Measurements from ENCODE around the gene KCNA3.

The KCNA3 gene

GRCh38 chr1:110645821-110646735, 28.7 kb downstream of the KCNA3 start:
- DNase-seq: no peak
- in situ Hi-C loops (cut with MboI; ENCODE audit: low pct_unique_long_range_greater_than_20kb, low sequenced_read_pairs): no loop called here

GRCh38 chr1:110645211-110645610, 29.5 kb downstream of the KCNA3 start:
- in situ Hi-C loops (cut with MboI; ENCODE audit: low pct_unique_long_range_greater_than_20kb, low sequenced_read_pairs): no loop called here
- DNase-seq: no peak

- in situ Hi-C loops (cut with MboI; ENCODE audit: low pct_unique_long_range_greater_than_20kb, low sequenced_read_pairs): no loop called here
- peak; percentile 37 for DNase-seq
Observed at GRCh38 chr1:110643879-110644472, 30.8 kb downstream of the KCNA3 start.

GRCh38 chr1:110639724-110640386, 34.9 kb downstream of the KCNA3 start:
- in situ Hi-C loops (cut with MboI; ENCODE audit: low pct_unique_long_range_greater_than_20kb, low sequenced_read_pairs): no loop called here

GRCh38 chr1:110638556-110638955, 36.2 kb downstream of the KCNA3 start:
- in situ Hi-C loops (cut with MboI; ENCODE audit: low pct_unique_long_range_greater_than_20kb, low sequenced_read_pairs): no loop called here
- DNase-seq: no peak

More at GRCh38 chr1:110639724-110640386, 34.9 kb downstream of the KCNA3 start:
- DNase-seq: no peak

GRCh38 chr1:110638058-110638457, 36.7 kb downstream of the KCNA3 start:
- DNase-seq: no peak
- in situ Hi-C loops (cut with MboI; ENCODE audit: low pct_unique_long_range_greater_than_20kb, low sequenced_read_pairs): no loop called here

- no peak for DNase-seq
- in situ Hi-C loops (cut with MboI; ENCODE audit: low pct_unique_long_range_greater_than_20kb, low sequenced_read_pairs): no loop called here
Observed at GRCh38 chr1:110637475-110637874, 37.3 kb downstream of the KCNA3 start.

- in situ Hi-C loops (cut with MboI; ENCODE audit: low pct_unique_long_range_greater_than_20kb, low sequenced_read_pairs): no loop called here
- no peak for DNase-seq
Observed at GRCh38 chr1:110636149-110636935, 38.4 kb downstream of the KCNA3 start.

- in situ Hi-C loops (cut with MboI; ENCODE audit: low pct_unique_long_range_greater_than_20kb, low sequenced_read_pairs): no loop called here
Observed at GRCh38 chr1:110635434-110635833, 39.3 kb downstream of the KCNA3 start.

GRCh38 chr1:110634455-110635311, 40.1 kb downstream of the KCNA3 start:
- in situ Hi-C loops (cut with MboI; ENCODE audit: low pct_unique_long_range_greater_than_20kb, low sequenced_read_pairs): no loop called here
- no peak for DNase-seq

More at GRCh38 chr1:110635434-110635833, 39.3 kb downstream of the KCNA3 start:
- no peak for DNase-seq

GRCh38 chr1:110634086-110634454, 40.7 kb downstream of the KCNA3 start:
- in situ Hi-C loops (cut with MboI; ENCODE audit: low pct_unique_long_range_greater_than_20kb, low sequenced_read_pairs): no loop called here
- no peak for DNase-seq

- in situ Hi-C loops (cut with MboI; ENCODE audit: low pct_unique_long_range_greater_than_20kb, low sequenced_read_pairs): no loop called here
- no peak for DNase-seq
Observed at GRCh38 chr1:110633646-110634030, 41.1 kb downstream of the KCNA3 start.

- in situ Hi-C loops (cut with MboI; ENCODE audit: low pct_unique_long_range_greater_than_20kb, low sequenced_read_pairs): no loop called here
- DNase-seq: no peak
Observed at GRCh38 chr1:110631836-110632620, 42.7 kb downstream of the KCNA3 start.

GRCh38 chr1:110630839-110631663, 43.7 kb downstream of the KCNA3 start:
- in situ Hi-C loops (cut with MboI; ENCODE audit: low pct_unique_long_range_greater_than_20kb, low sequenced_read_pairs): no loop called here
- peak; percentile 60 for DNase-seq

- DNase-seq: no peak
- in situ Hi-C loops (cut with MboI; ENCODE audit: low pct_unique_long_range_greater_than_20kb, low sequenced_read_pairs): loop anchor here (10.0 kb wide), 1 partner anchor 156 kb away; no protein-coding TSS in a partner anchor
Observed at GRCh38 chr1:110628323-110629105, 46.2 kb downstream of the KCNA3 start.

- peak; percentile 20 for DNase-seq
- in situ Hi-C loops (cut with MboI; ENCODE audit: low pct_unique_long_range_greater_than_20kb, low sequenced_read_pairs): loop anchor here (10.0 kb wide), 1 partner anchor 157 kb away; no protein-coding TSS in a partner anchor
Observed at GRCh38 chr1:110627764-110628163, 47.0 kb downstream of the KCNA3 start.

All from KBM-7 (cell line).